H9 (cell line): ENCODE results near the gene TET2. TPM values are rescaled to one million over a fixed set of nuclear protein-coding genes. Genes with fewer than 3 reads are reported as not detected.

ENCODE experiments used
- DNase-seq: peaks from one replicate; pipeline ENCODE4 v3.0.0-alpha.2; 2017
- H2AFZ ChIP-seq: one replicate; pipeline ENCODE4 v1.6.1; 2013; ENCODE audit warnings: mild to moderate bottlenecking, low read length, control low read depth, moderate library complexity
- H2AK5ac ChIP-seq: 2 replicates; pipeline ENCODE4 v1.6.1; 2013; ENCODE audit warnings: low read length, control low read depth, mixed read lengths; ENCODE audit not compliant: insufficient read length
- H2BK120ac ChIP-seq: one replicate; pipeline ENCODE4 v1.6.1; 2013; ENCODE audit warnings: low read depth, mild to moderate bottlenecking, low read length, control low read depth, inconsistent platforms; ENCODE audit not compliant: poor library complexity, severe bottlenecking
- H2BK12ac ChIP-seq: 2 replicates; pipeline ENCODE4 v1.6.1; 2013; ENCODE audit warnings: low read length, control low read depth, mixed read lengths, low read depth; ENCODE audit not compliant: insufficient read length
- H2BK15ac ChIP-seq: 2 replicates; pipeline ENCODE4 v1.6.1; 2013; ENCODE audit warnings: low read depth, low read length, control low read depth
- H2BK20ac ChIP-seq: one replicate; pipeline ENCODE4 v1.6.1; 2013; ENCODE audit warnings: low read depth, mild to moderate bottlenecking, low read length, control low read depth, inconsistent platforms; ENCODE audit not compliant: poor library complexity, severe bottlenecking
- H2BK5ac ChIP-seq: 2 replicates; pipeline ENCODE4 v1.6.1; 2013; ENCODE audit warnings: low read length, control low read depth, mixed read lengths; ENCODE audit not compliant: insufficient read length
- H3K14ac ChIP-seq: 2 replicates; pipeline ENCODE4 v1.6.1; 2013; ENCODE audit warnings: low read length, control low read depth; ENCODE audit not compliant: insufficient read depth
- H3K18ac ChIP-seq: 2 replicates; pipeline ENCODE4 v1.6.1; 2013; ENCODE audit warnings: low read depth, mild to moderate bottlenecking, mixed read lengths, low read length, control low read depth; ENCODE audit not compliant: insufficient read length
- H3K23ac ChIP-seq: 2 replicates; pipeline ENCODE4 v1.6.1; 2013; ENCODE audit warnings: low read length, control low read depth, mixed read lengths, low read depth; ENCODE audit not compliant: insufficient read length
- H3K23me2 ChIP-seq: 2 replicates; pipeline ENCODE4 v1.6.1; 2013; ENCODE audit warnings: low read depth, mild to moderate bottlenecking, mixed read lengths, low read length, control low read depth; ENCODE audit not compliant: insufficient read length, poor library complexity, severe bottlenecking
- H3K27ac ChIP-seq: 2 replicates; pipeline ENCODE4 v1.5.1; 2013; ENCODE audit warnings: low read length, control low read depth, mixed read lengths, low read depth; ENCODE audit not compliant: insufficient read length
- H3K27me3 ChIP-seq: 2 replicates; pipeline ENCODE4 v1.6.1; 2013; ENCODE audit warnings: low read length, control low read depth, inconsistent platforms; ENCODE audit not compliant: insufficient read depth
- H3K4ac ChIP-seq: 2 replicates; pipeline ENCODE4 v1.6.1; 2013; ENCODE audit warnings: low read depth, mild to moderate bottlenecking, control low read depth, inconsistent platforms, low read length, moderate library complexity
- H3K4me1 ChIP-seq: 2 replicates; pipeline ENCODE4 v1.6.1; 2013; ENCODE audit warnings: low read length, control low read depth, inconsistent platforms; ENCODE audit not compliant: insufficient read depth
- H3K4me2 ChIP-seq: 2 replicates; pipeline ENCODE4 v1.6.1; 2013; ENCODE audit warnings: low read length, control low read depth, mixed read lengths; ENCODE audit not compliant: insufficient read length, insufficient read depth
- H3K56ac ChIP-seq: 2 replicates; pipeline ENCODE4 v1.6.1; 2013; ENCODE audit warnings: low read depth, mild to moderate bottlenecking, mixed read lengths, low read length, control low read depth; ENCODE audit not compliant: insufficient read length
- H3K79me1 ChIP-seq: 2 replicates; pipeline ENCODE4 v1.6.1; 2013; ENCODE audit warnings: low read depth, mild to moderate bottlenecking, moderate library complexity, low read length, control low read depth, inconsistent platforms; ENCODE audit not compliant: insufficient read depth, poor library complexity, severe bottlenecking
- H3K79me2 ChIP-seq: 2 replicates; pipeline ENCODE4 v1.6.1; 2013; ENCODE audit warnings: low read length, control low read depth, inconsistent platforms; ENCODE audit not compliant: insufficient read depth
- H3K9ac ChIP-seq: 2 replicates; pipeline ENCODE4 v1.6.1; 2013; ENCODE audit warnings: low read length, control low read depth, mixed read lengths; ENCODE audit not compliant: insufficient read length; ENCODE audit errors: extremely low read depth
- H3K9me3 ChIP-seq: one replicate; pipeline ENCODE4 v1.6.1; 2013; ENCODE audit warnings: low read depth, low read length, inconsistent platforms; ENCODE audit not compliant: control insufficient read depth
- H3T11ph ChIP-seq: one replicate; pipeline ENCODE4 v1.6.1; 2013; ENCODE audit warnings: mild to moderate bottlenecking, low read length, control low read depth, inconsistent platforms
- H4K20me1 ChIP-seq: one replicate; pipeline ENCODE4 v1.6.1; 2013; ENCODE audit not compliant: control insufficient read depth, insufficient read length, insufficient read depth
- H4K5ac ChIP-seq: 2 replicates; pipeline ENCODE4 v1.6.1; 2013; ENCODE audit warnings: low read depth, mild to moderate bottlenecking, mixed read lengths, low read length, control low read depth; ENCODE audit not compliant: insufficient read length
- H4K8ac ChIP-seq: replicated peaks from 2 replicates; pipeline ENCODE4 v1.6.1; 2013; ENCODE audit warnings: low read length, control low read depth, mixed read lengths, low read depth; ENCODE audit not compliant: insufficient read length
- H4K91ac ChIP-seq: 2 replicates; pipeline ENCODE4 v1.6.1; 2013; ENCODE audit warnings: low read depth, mild to moderate bottlenecking, moderate library complexity, mixed read lengths, low read length, control low read depth; ENCODE audit not compliant: insufficient read length
- H3K27ac Mint-ChIP-seq, 3 experiments: 2 replicates in 2 of 3; 3 replicates in 1 of 3; pipeline ENCODE4 v1.8.0; 2020 to 2021; ENCODE audit warnings: mixed read lengths in 3 of 3, mild to moderate bottlenecking in 1 of 3, moderate library complexity in 1 of 3
- H3K27me3 Mint-ChIP-seq: 2 replicates; pipeline ENCODE4 v1.8.0; 2021; ENCODE audit warnings: low read depth, mild to moderate bottlenecking, moderate library complexity, mixed read lengths
- H3K36me3 Mint-ChIP-seq, 3 experiments: 2 replicates in 2 of 3; 3 replicates in 1 of 3; pipeline ENCODE4 v1.8.0; 2020 to 2021; ENCODE audit warnings: low read depth in 3 of 3, mixed read lengths in 3 of 3; ENCODE audit not compliant: insufficient read depth in 1 of 3
- H3K4me1 Mint-ChIP-seq, 2 experiments: 2 replicates each; pipeline ENCODE4 v1.8.0; 2020; ENCODE audit warnings: mixed read lengths in 2 of 2
- H3K4me3 Mint-ChIP-seq, 2 experiments: 2 replicates in 1 of 2; 3 replicates in 1 of 2; pipeline ENCODE4 v1.8.0; 2020 to 2021; ENCODE audit warnings: mild to moderate bottlenecking in 2 of 2, mixed read lengths in 2 of 2, moderate library complexity in 1 of 2
- H3K9me3 Mint-ChIP-seq, 2 experiments: 2 replicates in 1 of 2; 3 replicates in 1 of 2; pipeline ENCODE4 v1.8.0; 2020; ENCODE audit warnings: mild to moderate bottlenecking in 2 of 2, mixed read lengths in 2 of 2, moderate library complexity in 1 of 2
- WGBS: extraction: QIAGEN DNeasy Blood & Tissue Kit; methylation state at CpG from one replicate; pipeline ENCODE4 v1.1.7; 2013; ENCODE audit warnings: missing lambda C conversion rate, low lambda C conversion rate, mixed read lengths; ENCODE audit not compliant: insufficient read length; ENCODE audit errors: extremely low coverage; 5-methylcytosine and 5-hydroxymethylcytosine counted together
- total RNA-seq: library from RNA; stranded (reverse); gene quantifications from 2 replicates; pipeline ENCODE4 v1.2.1, GENCODE V29; 2021
- TF ChIP-seq, protein P1 (sequence below): fragments of 200-600 bp; sonication (generic); conservative IDR thresholded peaks from 3 replicates; pipeline ENCODE4 v1.8.0; 2021; ENCODE audit warnings: antibody characterized with exemption, mild to moderate bottlenecking

TET2 gene
- total RNA-seq, 1 experiment from 2014 or later = 3.1 TPM

DNA sequence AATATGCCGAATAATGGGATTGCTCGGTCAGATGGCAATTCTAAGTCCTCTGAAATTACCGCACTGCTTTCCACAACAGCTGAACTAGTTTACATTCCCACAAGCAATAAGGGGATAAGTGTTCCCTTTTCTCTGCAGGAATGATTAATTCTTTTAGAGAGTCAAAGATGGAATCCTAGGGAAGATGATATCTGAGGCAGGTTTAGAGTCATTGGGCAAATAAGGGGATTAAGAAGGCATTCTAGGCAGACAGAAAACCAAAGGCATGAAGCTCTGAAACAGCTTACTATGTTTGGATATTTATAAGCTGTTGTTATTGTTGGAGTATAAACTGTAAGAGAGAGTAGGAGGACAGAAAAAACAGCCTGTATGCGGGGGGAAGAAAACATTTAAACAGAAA, 85.7 kb downstream of the TET2 start:
- H3K4me1 ChIP-seq = no peaks in the 10 kb centered on the region
- H3K79me2 ChIP-seq = no peaks in the 10 kb centered on the region
- H2BK120ac ChIP-seq = no peak overlapping the region
- no peaks in the 10 kb centered on the region for H3K27me3 Mint-ChIP-seq
- no peak overlapping the region for H2BK20ac ChIP-seq
- no peaks in the 10 kb centered on the region for H3K9me3 Mint-ChIP-seq
- no peak overlapping the region for H3K27ac ChIP-seq
- no peak overlapping the region for H3K4ac ChIP-seq
- H3K56ac ChIP-seq = no peak overlapping the region
- no peaks in the 10 kb centered on the region for H3K9me3 ChIP-seq
- H3K4me2 ChIP-seq = no peak overlapping the region
- no peak for DNase-seq
- H2AFZ ChIP-seq = no peak overlapping the region
- no peak overlapping the region for H4K91ac ChIP-seq
- H3K27ac Mint-ChIP-seq = no peak overlapping the region
- H3K23ac ChIP-seq = no peak overlapping the region
- H4K20me1 ChIP-seq = no peaks in the 10 kb centered on the region
- no peak overlapping the region for H3K14ac ChIP-seq
- no peak overlapping the region for H2BK5ac ChIP-seq
- no peak overlapping the region for H3K9ac ChIP-seq
- H3K79me1 ChIP-seq = no peaks in the 10 kb centered on the region
- no peak overlapping the region for H3K4me3 Mint-ChIP-seq
- no peak overlapping the region for H2AK5ac ChIP-seq
- no peak overlapping the region for H2BK15ac ChIP-seq
- H3K27me3 ChIP-seq = no peaks in the 10 kb centered on the region
- H4K8ac ChIP-seq = no peak overlapping the region
- no peaks in the 10 kb centered on the region; a peak in 2 of 7 replicates for H3K36me3 Mint-ChIP-seq
- no peaks in the 10 kb centered on the region for H3K23me2 ChIP-seq
- no peak overlapping the region for H2BK12ac ChIP-seq
- H4K5ac ChIP-seq = no peak overlapping the region
- peaks cover 8 to 9% of the 10 kb centered on the region in 2 experiments for H3K4me1 Mint-ChIP-seq
- no CpG with 5 or more reads among the region's 4 CpGs for WGBS
- no peak overlapping the region for H3K18ac ChIP-seq
- TF ChIP-seq, protein P1, sequence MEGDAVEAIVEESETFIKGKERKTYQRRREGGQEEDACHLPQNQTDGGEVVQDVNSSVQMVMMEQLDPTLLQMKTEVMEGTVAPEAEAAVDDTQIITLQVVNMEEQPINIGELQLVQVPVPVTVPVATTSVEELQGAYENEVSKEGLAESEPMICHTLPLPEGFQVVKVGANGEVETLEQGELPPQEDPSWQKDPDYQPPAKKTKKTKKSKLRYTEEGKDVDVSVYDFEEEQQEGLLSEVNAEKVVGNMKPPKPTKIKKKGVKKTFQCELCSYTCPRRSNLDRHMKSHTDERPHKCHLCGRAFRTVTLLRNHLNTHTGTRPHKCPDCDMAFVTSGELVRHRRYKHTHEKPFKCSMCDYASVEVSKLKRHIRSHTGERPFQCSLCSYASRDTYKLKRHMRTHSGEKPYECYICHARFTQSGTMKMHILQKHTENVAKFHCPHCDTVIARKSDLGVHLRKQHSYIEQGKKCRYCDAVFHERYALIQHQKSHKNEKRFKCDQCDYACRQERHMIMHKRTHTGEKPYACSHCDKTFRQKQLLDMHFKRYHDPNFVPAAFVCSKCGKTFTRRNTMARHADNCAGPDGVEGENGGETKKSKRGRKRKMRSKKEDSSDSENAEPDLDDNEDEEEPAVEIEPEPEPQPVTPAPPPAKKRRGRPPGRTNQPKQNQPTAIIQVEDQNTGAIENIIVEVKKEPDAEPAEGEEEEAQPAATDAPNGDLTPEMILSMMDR = no peak
- H3T11ph ChIP-seq = no peak overlapping the region
